H9 (cell line): ENCODE measurements around the gene KCNG1. TPM values are rescaled to one million over a fixed set of nuclear protein-coding genes. Genes with fewer than 3 reads are reported as not detected.

ENCODE experiments used
- DNase-seq: peaks from one replicate; pipeline ENCODE4 v3.0.0-alpha.2; 2017
- H2AFZ ChIP-seq: one replicate; pipeline ENCODE4 v1.6.1; 2013; ENCODE audit warnings: mild to moderate bottlenecking, low read length, control low read depth, moderate library complexity
- H2AK5ac ChIP-seq: 2 replicates; pipeline ENCODE4 v1.6.1; 2013; ENCODE audit warnings: low read length, control low read depth, mixed read lengths; ENCODE audit not compliant: insufficient read length
- H2BK120ac ChIP-seq: one replicate; pipeline ENCODE4 v1.6.1; 2013; ENCODE audit warnings: low read depth, mild to moderate bottlenecking, low read length, control low read depth, inconsistent platforms; ENCODE audit not compliant: poor library complexity, severe bottlenecking
- H2BK12ac ChIP-seq: 2 replicates; pipeline ENCODE4 v1.6.1; 2013; ENCODE audit warnings: low read length, control low read depth, mixed read lengths, low read depth; ENCODE audit not compliant: insufficient read length
- H2BK15ac ChIP-seq: 2 replicates; pipeline ENCODE4 v1.6.1; 2013; ENCODE audit warnings: low read depth, low read length, control low read depth
- H2BK20ac ChIP-seq: one replicate; pipeline ENCODE4 v1.6.1; 2013; ENCODE audit warnings: low read depth, mild to moderate bottlenecking, low read length, control low read depth, inconsistent platforms; ENCODE audit not compliant: poor library complexity, severe bottlenecking
- H2BK5ac ChIP-seq: 2 replicates; pipeline ENCODE4 v1.6.1; 2013; ENCODE audit warnings: low read length, control low read depth, mixed read lengths; ENCODE audit not compliant: insufficient read length
- H3K14ac ChIP-seq: 2 replicates; pipeline ENCODE4 v1.6.1; 2013; ENCODE audit warnings: low read length, control low read depth; ENCODE audit not compliant: insufficient read depth
- H3K18ac ChIP-seq: 2 replicates; pipeline ENCODE4 v1.6.1; 2013; ENCODE audit warnings: low read depth, mild to moderate bottlenecking, mixed read lengths, low read length, control low read depth; ENCODE audit not compliant: insufficient read length
- H3K23ac ChIP-seq: 2 replicates; pipeline ENCODE4 v1.6.1; 2013; ENCODE audit warnings: low read length, control low read depth, mixed read lengths, low read depth; ENCODE audit not compliant: insufficient read length
- H3K23me2 ChIP-seq: 2 replicates; pipeline ENCODE4 v1.6.1; 2013; ENCODE audit warnings: low read depth, mild to moderate bottlenecking, mixed read lengths, low read length, control low read depth; ENCODE audit not compliant: insufficient read length, poor library complexity, severe bottlenecking
- H3K27ac ChIP-seq: 2 replicates; pipeline ENCODE4 v1.5.1; 2013; ENCODE audit warnings: low read length, control low read depth, mixed read lengths, low read depth; ENCODE audit not compliant: insufficient read length
- H3K27me3 ChIP-seq: 2 replicates; pipeline ENCODE4 v1.6.1; 2013; ENCODE audit warnings: low read length, control low read depth, inconsistent platforms; ENCODE audit not compliant: insufficient read depth
- H3K4ac ChIP-seq: 2 replicates; pipeline ENCODE4 v1.6.1; 2013; ENCODE audit warnings: low read depth, mild to moderate bottlenecking, control low read depth, inconsistent platforms, low read length, moderate library complexity
- H3K4me1 ChIP-seq: 2 replicates; pipeline ENCODE4 v1.6.1; 2013; ENCODE audit warnings: low read length, control low read depth, inconsistent platforms; ENCODE audit not compliant: insufficient read depth
- H3K4me2 ChIP-seq: 2 replicates; pipeline ENCODE4 v1.6.1; 2013; ENCODE audit warnings: low read length, control low read depth, mixed read lengths; ENCODE audit not compliant: insufficient read length, insufficient read depth
- H3K56ac ChIP-seq: 2 replicates; pipeline ENCODE4 v1.6.1; 2013; ENCODE audit warnings: low read depth, mild to moderate bottlenecking, mixed read lengths, low read length, control low read depth; ENCODE audit not compliant: insufficient read length
- H3K79me1 ChIP-seq: 2 replicates; pipeline ENCODE4 v1.6.1; 2013; ENCODE audit warnings: low read depth, mild to moderate bottlenecking, moderate library complexity, low read length, control low read depth, inconsistent platforms; ENCODE audit not compliant: insufficient read depth, poor library complexity, severe bottlenecking
- H3K79me2 ChIP-seq: 2 replicates; pipeline ENCODE4 v1.6.1; 2013; ENCODE audit warnings: low read length, control low read depth, inconsistent platforms; ENCODE audit not compliant: insufficient read depth
- H3K9ac ChIP-seq: 2 replicates; pipeline ENCODE4 v1.6.1; 2013; ENCODE audit warnings: low read length, control low read depth, mixed read lengths; ENCODE audit not compliant: insufficient read length; ENCODE audit errors: extremely low read depth
- H3K9me3 ChIP-seq: one replicate; pipeline ENCODE4 v1.6.1; 2013; ENCODE audit warnings: low read depth, low read length, inconsistent platforms; ENCODE audit not compliant: control insufficient read depth
- H3T11ph ChIP-seq: one replicate; pipeline ENCODE4 v1.6.1; 2013; ENCODE audit warnings: mild to moderate bottlenecking, low read length, control low read depth, inconsistent platforms
- H4K20me1 ChIP-seq: one replicate; pipeline ENCODE4 v1.6.1; 2013; ENCODE audit not compliant: control insufficient read depth, insufficient read length, insufficient read depth
- H4K5ac ChIP-seq: 2 replicates; pipeline ENCODE4 v1.6.1; 2013; ENCODE audit warnings: low read depth, mild to moderate bottlenecking, mixed read lengths, low read length, control low read depth; ENCODE audit not compliant: insufficient read length
- H4K8ac ChIP-seq: replicated peaks from 2 replicates; pipeline ENCODE4 v1.6.1; 2013; ENCODE audit warnings: low read length, control low read depth, mixed read lengths, low read depth; ENCODE audit not compliant: insufficient read length
- H4K91ac ChIP-seq: 2 replicates; pipeline ENCODE4 v1.6.1; 2013; ENCODE audit warnings: low read depth, mild to moderate bottlenecking, moderate library complexity, mixed read lengths, low read length, control low read depth; ENCODE audit not compliant: insufficient read length
- H3K27ac Mint-ChIP-seq, 3 experiments: 2 replicates in 2 of 3; 3 replicates in 1 of 3; pipeline ENCODE4 v1.8.0; 2020 to 2021; ENCODE audit warnings: mixed read lengths in 3 of 3, mild to moderate bottlenecking in 1 of 3, moderate library complexity in 1 of 3
- H3K27me3 Mint-ChIP-seq: 2 replicates; pipeline ENCODE4 v1.8.0; 2021; ENCODE audit warnings: low read depth, mild to moderate bottlenecking, moderate library complexity, mixed read lengths
- H3K36me3 Mint-ChIP-seq, 3 experiments: 2 replicates in 2 of 3; 3 replicates in 1 of 3; pipeline ENCODE4 v1.8.0; 2020 to 2021; ENCODE audit warnings: low read depth in 3 of 3, mixed read lengths in 3 of 3; ENCODE audit not compliant: insufficient read depth in 1 of 3
- H3K4me1 Mint-ChIP-seq, 2 experiments: 2 replicates each; pipeline ENCODE4 v1.8.0; 2020; ENCODE audit warnings: mixed read lengths in 2 of 2
- H3K4me3 Mint-ChIP-seq, 2 experiments: 2 replicates in 1 of 2; 3 replicates in 1 of 2; pipeline ENCODE4 v1.8.0; 2020 to 2021; ENCODE audit warnings: mild to moderate bottlenecking in 2 of 2, mixed read lengths in 2 of 2, moderate library complexity in 1 of 2
- H3K9me3 Mint-ChIP-seq, 2 experiments: 2 replicates in 1 of 2; 3 replicates in 1 of 2; pipeline ENCODE4 v1.8.0; 2020; ENCODE audit warnings: mild to moderate bottlenecking in 2 of 2, mixed read lengths in 2 of 2, moderate library complexity in 1 of 2
- WGBS: extraction: QIAGEN DNeasy Blood & Tissue Kit; methylation state at CpG from one replicate; pipeline ENCODE4 v1.1.7; 2013; ENCODE audit warnings: missing lambda C conversion rate, low lambda C conversion rate, mixed read lengths; ENCODE audit not compliant: insufficient read length; ENCODE audit errors: extremely low coverage; 5-methylcytosine and 5-hydroxymethylcytosine counted together
- total RNA-seq: library from RNA; stranded (reverse); gene quantifications from 2 replicates; pipeline ENCODE4 v1.2.1, GENCODE V29; 2021
- TF ChIP-seq, protein P1 (sequence below): fragments of 200-600 bp; sonication (generic); conservative IDR thresholded peaks from 3 replicates; pipeline ENCODE4 v1.8.0; 2021; ENCODE audit warnings: antibody characterized with exemption, mild to moderate bottlenecking

Gene KCNG1
- total RNA-seq, 1 experiment from 2014 or later: 13.2 TPM

DNA sequence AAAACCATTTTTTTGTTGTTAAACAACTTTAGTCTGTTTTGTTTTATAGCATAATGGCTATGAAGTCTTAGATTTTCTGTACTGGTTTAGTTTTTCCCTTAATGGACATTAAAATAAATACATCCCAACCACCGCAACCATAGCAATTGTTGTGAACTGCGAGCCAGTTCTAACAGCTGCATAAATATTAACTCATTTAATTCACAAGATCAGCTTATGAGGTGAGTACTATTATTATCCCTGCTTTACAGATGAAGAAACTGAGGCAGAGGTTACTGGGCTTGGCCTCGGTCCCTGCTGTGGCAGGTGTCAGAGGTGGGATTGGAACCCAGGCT, 41.2 kb downstream of the KCNG1 start:
- Histone ChIP-seq H3K4me2 (no peak overlapping the region), H4K5ac (no peak overlapping the region), H2AFZ (no peak overlapping the region), H3K4ac (no peak overlapping the region), H2BK120ac (no peak overlapping the region), H3K23ac (no peak overlapping the region), H3K23me2 (no peaks in the 10 kb centered on the region), H2BK15ac (no peak overlapping the region), H4K8ac (no peak overlapping the region), H3K18ac (no peak overlapping the region), H3K9me3 (no peaks in the 10 kb centered on the region), H2BK5ac (no peak overlapping the region), H2AK5ac (no peak overlapping the region), H4K20me1 (no peaks in the 10 kb centered on the region), H3T11ph (no peak overlapping the region), H3K14ac (no peak overlapping the region), H4K91ac (no peak overlapping the region), H3K79me1 (no peaks in the 10 kb centered on the region), H3K27me3 (no peaks in the 10 kb centered on the region), H3K9ac (no peak overlapping the region), H2BK12ac (no peak overlapping the region), H3K27ac (no peak overlapping the region), H3K4me1 (no peaks in the 10 kb centered on the region), H2BK20ac (no peak overlapping the region), H3K79me2 (no peaks in the 10 kb centered on the region), H3K56ac (no peak overlapping the region)
- Mint-ChIP-seq H3K4me3 (no peak overlapping the region), H3K27ac (no peak overlapping the region), H3K9me3 (no peaks in the 10 kb centered on the region), H3K4me1 (peaks cover 12 to 15% of the 10 kb centered on the region in 2 experiments), H3K27me3 (peaks cover 19% of the 10 kb centered on the region), H3K36me3 (no peaks in the 10 kb centered on the region)
- DNase-seq: no peak
- TF ChIP-seq, protein P1, sequence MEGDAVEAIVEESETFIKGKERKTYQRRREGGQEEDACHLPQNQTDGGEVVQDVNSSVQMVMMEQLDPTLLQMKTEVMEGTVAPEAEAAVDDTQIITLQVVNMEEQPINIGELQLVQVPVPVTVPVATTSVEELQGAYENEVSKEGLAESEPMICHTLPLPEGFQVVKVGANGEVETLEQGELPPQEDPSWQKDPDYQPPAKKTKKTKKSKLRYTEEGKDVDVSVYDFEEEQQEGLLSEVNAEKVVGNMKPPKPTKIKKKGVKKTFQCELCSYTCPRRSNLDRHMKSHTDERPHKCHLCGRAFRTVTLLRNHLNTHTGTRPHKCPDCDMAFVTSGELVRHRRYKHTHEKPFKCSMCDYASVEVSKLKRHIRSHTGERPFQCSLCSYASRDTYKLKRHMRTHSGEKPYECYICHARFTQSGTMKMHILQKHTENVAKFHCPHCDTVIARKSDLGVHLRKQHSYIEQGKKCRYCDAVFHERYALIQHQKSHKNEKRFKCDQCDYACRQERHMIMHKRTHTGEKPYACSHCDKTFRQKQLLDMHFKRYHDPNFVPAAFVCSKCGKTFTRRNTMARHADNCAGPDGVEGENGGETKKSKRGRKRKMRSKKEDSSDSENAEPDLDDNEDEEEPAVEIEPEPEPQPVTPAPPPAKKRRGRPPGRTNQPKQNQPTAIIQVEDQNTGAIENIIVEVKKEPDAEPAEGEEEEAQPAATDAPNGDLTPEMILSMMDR: peak; percentile 9; the same call in 2 of the 3 replicates
- no CpG with 5 or more reads among the region's 3 CpGs for WGBS
